HS-5 (cell line): ENCODE results near the gene SLC9A9.

Experiments
- DNase-seq: peaks from one replicate; pipeline ENCODE4 v3.0.0-alpha.2; 2012; ENCODE audit warnings: low read depth

SLC9A9 gene

GRCh38 chr3:143600756-143601718, 247.2 kb downstream of the SLC9A9 start:
- no peak for DNase-seq

- no peak for DNase-seq
These were observed 250.3 kb downstream of the SLC9A9 start for GRCh38 chr3:143597774-143598652.

- DNase-seq = no peak
These were observed 251.2 kb downstream of the SLC9A9 start for GRCh38 chr3:143596957-143597642.

GRCh38 chr3:143595456-143596077, 252.7 kb downstream of the SLC9A9 start:
- no peak for DNase-seq

- no peak for DNase-seq
These were observed 254.1 kb downstream of the SLC9A9 start for GRCh38 chr3:143594206-143594605.

GRCh38 chr3:143590660-143591059, 257.6 kb downstream of the SLC9A9 start:
- no peak for DNase-seq

GRCh38 chr3:143586576-143586975, 261.7 kb downstream of the SLC9A9 start:
- no peak for DNase-seq

GRCh38 chr3:143585720-143586456, 262.4 kb downstream of the SLC9A9 start:
- no peak for DNase-seq

GRCh38 chr3:143584474-143584873, 263.8 kb downstream of the SLC9A9 start:
- DNase-seq = no peak

GRCh38 chr3:143581972-143582722, 266.1 kb downstream of the SLC9A9 start:
- DNase-seq = no peak

GRCh38 chr3:143578810-143579435, 269.3 kb downstream of the SLC9A9 start:
- DNase-seq = no peak

GRCh38 chr3:143576568-143577270, 271.5 kb downstream of the SLC9A9 start:
- no peak for DNase-seq

GRCh38 chr3:143574933-143575332, 273.3 kb downstream of the SLC9A9 start:
- no peak for DNase-seq

- no peak for DNase-seq
These were observed 274.5 kb downstream of the SLC9A9 start for GRCh38 chr3:143573610-143574303.

GRCh38 chr3:143571548-143571947, 276.7 kb downstream of the SLC9A9 start:
- no peak for DNase-seq

GRCh38 chr3:143567823-143568222, 280.4 kb downstream of the SLC9A9 start:
- DNase-seq = no peak

GRCh38 chr3:143565951-143566350, 282.3 kb downstream of the SLC9A9 start:
- DNase-seq = no peak

- no peak for DNase-seq
These were observed 284.5 kb downstream of the SLC9A9 start for GRCh38 chr3:143563786-143564185.

GRCh38 chr3:143562789-143563188, 285.5 kb downstream of the SLC9A9 start:
- DNase-seq = no peak
